Activated CD4-positive, alpha-beta T cell treated with anti-CD3 and anti-CD28 coated beads, Interleukin-2, Interleukin-4, amounts not matched to agents 100 ng/mL and 50 ng/mL, durations not matched to agents 16 hours and 8 hours (primary cell): Measurements from ENCODE around the gene SREBF2.

ENCODE experiments used
- DNase-seq: peaks from one replicate; pipeline ENCODE4 v3.0.0-alpha.2; 2020; ENCODE audit warnings: low spot score

Gene SREBF2

GRCh38 chr22:41880653-41881052 is 47.7 kb downstream of the SREBF2 start:
- DNase-seq = no peak

GRCh38 chr22:41883400-41883799 is 50.5 kb downstream of the SREBF2 start:
- no peak for DNase-seq

GRCh38 chr22:41885116-41885515 is 52.2 kb downstream of the SREBF2 start:
- no peak for DNase-seq

GRCh38 chr22:41885516-41885915 is 52.6 kb downstream of the SREBF2 start:
- DNase-seq = no peak

- DNase-seq = no peak
Observed at GRCh38 chr22:41888627-41889200, 55.8 kb downstream of the SREBF2 start.

GRCh38 chr22:41891407-41891806 is 58.5 kb downstream of the SREBF2 start:
- no peak for DNase-seq

GRCh38 chr22:41892721-41893120 is 59.8 kb downstream of the SREBF2 start:
- no peak for DNase-seq

GRCh38 chr22:41893591-41894375 is 60.9 kb downstream of the SREBF2 start:
- no peak for DNase-seq

GRCh38 chr22:41898645-41899044 is 65.7 kb downstream of the SREBF2 start:
- no peak for DNase-seq

GRCh38 chr22:41899110-41899509 is 66.2 kb downstream of the SREBF2 start:
- no peak for DNase-seq

GRCh38 chr22:41899992-41900651 is 67.2 kb downstream of the SREBF2 start:
- no peak for DNase-seq

GRCh38 chr22:41900652-41901312 is 67.9 kb downstream of the SREBF2 start:
- DNase-seq = no peak

- no peak for DNase-seq
Observed at GRCh38 chr22:41902016-41902415, 69.1 kb downstream of the SREBF2 start.

- no peak for DNase-seq
Observed at GRCh38 chr22:41902932-41903421, 70.1 kb downstream of the SREBF2 start.

- no peak for DNase-seq
Observed at GRCh38 chr22:41904450-41905410, 71.8 kb downstream of the SREBF2 start.

GRCh38 chr22:41905411-41906202 is 72.7 kb downstream of the SREBF2 start:
- DNase-seq = no peak

GRCh38 chr22:41906822-41907221 is 73.9 kb downstream of the SREBF2 start:
- DNase-seq = no peak

- no peak for DNase-seq
Observed at GRCh38 chr22:41907436-41908401, 74.8 kb downstream of the SREBF2 start.
